NB4 (cell line): ENCODE data around the gene C1orf232.

Experiments used
- MYC ChIP-seq: IDR thresholded peaks from 2 replicates; pipeline ENCODE4 v1.6.1; 2011; ENCODE audit warnings: low read depth, low read length
- POLR2A ChIP-seq: IDR thresholded peaks from 2 replicates; pipeline ENCODE4 v1.6.1; 2011; ENCODE audit warnings: mild to moderate bottlenecking; ENCODE audit not compliant: insufficient read length; ENCODE audit errors: extremely low read depth
- TF ChIP-seq, protein P1 (sequence below): IDR thresholded peaks from one replicate; pipeline ENCODE4 v1.5.1; 2012; ENCODE audit warnings: low read depth, low read length
- TF ChIP-seq, protein P2 (sequence below): IDR thresholded peaks from 2 replicates; pipeline ENCODE4 v1.6.1; 2011; ENCODE audit warnings: low read depth, low read length

DNA sequence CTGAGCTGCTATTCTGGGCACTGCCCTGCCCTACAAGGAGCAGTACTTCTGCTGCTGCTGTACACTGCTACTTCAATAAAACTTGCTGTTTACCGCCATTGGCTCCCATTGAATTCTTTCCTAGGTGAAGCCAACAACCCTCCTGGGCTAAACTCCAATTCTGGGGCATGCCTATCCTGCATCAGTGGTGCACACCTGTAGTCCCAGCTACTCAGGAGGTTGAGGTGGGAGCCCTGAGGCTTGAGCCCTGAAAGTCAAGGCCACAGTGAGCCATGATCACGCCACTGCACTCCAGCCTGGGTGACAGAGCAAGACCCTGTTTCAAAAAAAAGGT is 36.0 kb downstream of the C1orf232 start:
- TF ChIP-seq, protein P1, sequence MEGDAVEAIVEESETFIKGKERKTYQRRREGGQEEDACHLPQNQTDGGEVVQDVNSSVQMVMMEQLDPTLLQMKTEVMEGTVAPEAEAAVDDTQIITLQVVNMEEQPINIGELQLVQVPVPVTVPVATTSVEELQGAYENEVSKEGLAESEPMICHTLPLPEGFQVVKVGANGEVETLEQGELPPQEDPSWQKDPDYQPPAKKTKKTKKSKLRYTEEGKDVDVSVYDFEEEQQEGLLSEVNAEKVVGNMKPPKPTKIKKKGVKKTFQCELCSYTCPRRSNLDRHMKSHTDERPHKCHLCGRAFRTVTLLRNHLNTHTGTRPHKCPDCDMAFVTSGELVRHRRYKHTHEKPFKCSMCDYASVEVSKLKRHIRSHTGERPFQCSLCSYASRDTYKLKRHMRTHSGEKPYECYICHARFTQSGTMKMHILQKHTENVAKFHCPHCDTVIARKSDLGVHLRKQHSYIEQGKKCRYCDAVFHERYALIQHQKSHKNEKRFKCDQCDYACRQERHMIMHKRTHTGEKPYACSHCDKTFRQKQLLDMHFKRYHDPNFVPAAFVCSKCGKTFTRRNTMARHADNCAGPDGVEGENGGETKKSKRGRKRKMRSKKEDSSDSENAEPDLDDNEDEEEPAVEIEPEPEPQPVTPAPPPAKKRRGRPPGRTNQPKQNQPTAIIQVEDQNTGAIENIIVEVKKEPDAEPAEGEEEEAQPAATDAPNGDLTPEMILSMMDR: no peak
- TF ChIP-seq POLR2A: no peak
- no peak for TF ChIP-seq MYC
- TF ChIP-seq, protein P2, sequence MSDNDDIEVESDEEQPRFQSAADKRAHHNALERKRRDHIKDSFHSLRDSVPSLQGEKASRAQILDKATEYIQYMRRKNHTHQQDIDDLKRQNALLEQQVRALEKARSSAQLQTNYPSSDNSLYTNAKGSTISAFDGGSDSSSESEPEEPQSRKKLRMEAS: no peak
